Superior temporal gyrus (tissue), 1 donor: ENCODE results near the gene LMX1B.

Source experiments
- DNase-seq: peaks from one replicate; pipeline ENCODE4 v3.0.0-alpha.2; 2016; ENCODE audit errors: extremely low spot score

The LMX1B gene

DNA sequence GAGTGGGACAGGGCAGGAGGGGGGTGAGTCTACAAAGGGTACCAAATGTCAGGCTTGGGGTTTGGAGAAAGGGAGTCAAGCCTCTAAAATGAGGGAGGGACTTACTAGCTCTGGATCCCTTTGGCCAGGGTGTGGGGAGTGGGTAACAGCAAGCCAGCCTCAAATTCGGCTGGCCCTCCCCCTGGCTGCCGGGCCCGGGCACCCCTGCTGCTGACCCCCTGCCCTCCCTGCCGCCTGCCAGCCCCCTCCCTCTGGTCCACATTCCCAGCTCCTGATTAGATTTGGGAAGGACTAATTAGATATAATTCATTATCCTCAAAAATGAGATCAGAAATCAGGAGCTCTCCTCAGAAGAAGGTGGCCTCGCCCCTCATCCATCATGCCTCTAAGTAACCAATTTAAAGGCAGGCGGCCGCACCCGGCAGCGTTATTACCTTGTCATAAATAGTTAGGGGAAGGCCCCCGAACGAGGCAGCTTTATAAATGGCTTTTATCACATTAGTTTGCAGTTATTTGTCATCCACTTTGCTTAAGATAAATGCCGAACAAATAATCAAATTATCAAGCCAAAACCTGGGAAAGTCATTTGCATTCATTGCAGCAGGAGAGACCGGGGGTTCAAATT, 44.6 kb downstream of the LMX1B start:
- no peak for DNase-seq

DNA sequence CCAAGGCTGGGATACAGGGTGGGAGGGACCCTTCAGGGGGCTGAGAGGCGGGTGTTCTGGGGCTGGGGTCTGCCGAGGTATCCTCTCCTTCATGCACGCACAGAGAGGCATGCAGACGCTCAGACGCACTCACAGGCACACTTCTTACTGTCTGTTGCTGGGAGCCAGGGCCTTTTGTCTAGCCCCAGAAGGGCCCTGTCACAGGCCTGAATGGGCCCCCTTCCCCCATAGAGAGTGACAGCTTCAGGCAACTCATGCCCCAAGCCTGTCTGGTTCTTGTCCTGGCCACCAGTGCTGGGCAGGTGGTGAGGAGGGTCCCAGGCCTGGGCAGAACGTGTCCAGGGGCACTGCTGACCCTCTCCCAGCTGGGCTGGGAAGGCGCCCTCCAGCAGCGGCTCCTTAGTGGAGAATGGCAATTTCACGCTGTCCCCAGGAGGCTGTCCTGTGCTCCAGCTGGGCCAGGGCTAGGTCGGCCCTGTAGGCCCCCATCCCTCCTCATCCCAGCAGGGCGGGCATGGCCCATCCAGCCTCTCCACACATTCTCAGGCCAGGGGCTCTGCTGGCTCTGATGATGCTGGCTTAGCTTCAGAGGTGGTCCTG, 45.3 kb downstream of the LMX1B start:
- DNase-seq: no peak

DNA sequence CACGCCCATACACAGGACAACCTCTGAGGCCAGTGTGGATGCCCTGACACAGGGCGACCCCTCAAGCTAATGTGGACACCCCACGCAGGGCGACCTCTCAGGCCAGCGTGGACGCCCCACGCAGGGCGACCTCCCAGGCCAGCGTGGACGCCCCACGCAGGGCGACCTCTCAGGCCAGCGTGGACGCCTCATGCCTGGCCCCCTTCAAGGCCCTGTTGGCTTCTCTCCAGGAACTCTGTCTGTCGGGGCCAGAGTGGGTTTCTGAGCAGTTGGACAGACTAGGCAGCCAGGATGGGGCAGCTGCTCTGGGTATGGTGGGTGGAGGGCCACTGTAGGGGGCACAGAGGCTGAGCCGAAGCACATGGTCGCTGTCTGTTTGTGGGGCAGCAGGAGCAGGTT, 47.4 kb downstream of the LMX1B start:
- DNase-seq: no peak

DNA sequence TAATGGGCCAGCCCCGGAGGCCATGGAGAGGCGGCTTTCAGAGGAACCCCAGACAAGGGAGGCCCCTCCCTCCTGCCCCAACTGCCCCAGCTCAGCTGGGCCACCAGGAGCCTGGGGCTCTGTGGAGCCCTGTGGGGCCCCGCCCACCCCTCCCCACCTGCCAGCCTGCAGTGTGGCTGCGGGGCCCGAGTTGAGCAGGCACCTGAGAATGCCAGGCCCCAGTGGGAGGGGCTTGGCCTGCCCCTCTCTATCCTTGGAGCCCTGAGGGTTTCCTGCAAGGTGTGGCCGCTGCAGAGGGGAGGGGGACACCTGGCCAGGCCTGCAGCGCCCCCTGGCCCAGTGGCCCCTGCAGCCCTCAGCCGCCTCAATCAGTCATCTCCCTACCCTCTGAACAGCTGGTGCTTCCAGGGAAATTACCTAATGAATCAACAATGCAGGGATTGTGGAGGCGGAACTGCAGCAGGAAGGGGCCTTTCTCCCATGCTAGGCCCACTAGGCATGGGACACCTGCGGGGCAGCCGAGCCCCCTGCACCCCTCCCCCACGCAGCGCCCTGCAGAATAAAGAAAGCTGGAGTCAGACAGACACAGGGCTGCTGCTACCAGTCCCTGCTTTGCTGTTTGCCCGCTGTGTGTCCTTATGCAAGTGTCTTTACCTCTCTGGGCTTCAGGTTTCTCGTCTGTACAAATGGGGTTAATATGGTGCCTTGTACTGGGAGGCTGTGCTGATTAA, 48.0 kb downstream of the LMX1B start:
- DNase-seq: no peak

DNA sequence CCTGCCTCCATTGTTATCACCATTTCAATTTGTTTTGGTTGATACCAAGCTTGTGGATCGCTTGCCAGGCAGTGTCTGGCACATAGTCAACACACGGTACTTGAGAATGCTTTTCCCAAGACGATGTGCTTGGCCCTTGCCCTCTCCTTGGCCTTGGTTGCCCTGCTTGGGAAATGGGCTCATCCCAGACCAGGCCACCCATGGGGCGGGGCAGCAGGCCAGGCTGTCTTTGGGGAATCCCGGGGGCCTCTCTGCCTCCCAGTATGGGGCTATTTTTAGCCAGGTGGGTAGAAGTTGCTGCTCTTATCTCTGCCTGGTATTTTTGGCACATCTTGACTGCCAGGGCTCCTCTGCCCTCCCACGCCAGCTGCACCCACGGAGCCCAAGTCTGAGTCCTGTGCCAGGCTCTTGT, 49.9 kb downstream of the LMX1B start:
- DNase-seq: no peak

DNA sequence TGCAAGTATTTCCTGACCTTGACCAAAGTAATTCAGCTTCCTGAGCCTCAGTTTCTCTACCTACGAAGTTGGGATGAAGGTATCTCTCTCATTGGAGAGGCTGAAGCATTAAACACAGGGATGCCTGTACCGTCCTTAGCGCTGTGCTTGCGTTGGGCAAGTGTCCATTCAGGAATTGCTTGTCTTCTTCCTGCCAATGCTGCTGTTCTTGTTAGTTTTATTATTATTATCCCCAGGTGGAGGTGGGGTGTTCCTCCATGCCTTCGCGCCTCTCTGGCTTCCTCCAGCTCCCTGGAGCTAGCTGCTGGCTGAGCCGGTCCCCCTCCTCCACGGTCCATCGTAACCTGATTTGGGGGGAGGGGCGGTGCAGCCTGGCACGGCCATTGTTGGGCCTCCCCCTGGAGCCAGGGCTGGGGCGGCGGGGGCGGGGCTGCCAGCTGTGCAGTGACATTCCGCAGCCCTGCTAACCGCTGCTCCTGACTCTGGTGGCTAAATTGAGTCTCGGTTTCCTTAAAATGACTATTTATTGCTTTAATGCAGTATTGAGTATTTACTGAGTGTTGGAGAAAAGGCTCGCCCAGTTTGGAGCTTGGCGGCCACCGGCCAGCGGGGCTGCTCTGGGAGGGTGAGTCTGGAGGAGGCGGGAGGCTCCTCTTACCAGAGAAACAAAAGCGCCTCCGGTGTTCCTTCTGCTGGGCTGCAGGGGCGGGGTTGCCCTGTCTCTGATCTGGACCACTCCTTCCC, 51.3 kb downstream of the LMX1B start:
- no peak for DNase-seq

DNA sequence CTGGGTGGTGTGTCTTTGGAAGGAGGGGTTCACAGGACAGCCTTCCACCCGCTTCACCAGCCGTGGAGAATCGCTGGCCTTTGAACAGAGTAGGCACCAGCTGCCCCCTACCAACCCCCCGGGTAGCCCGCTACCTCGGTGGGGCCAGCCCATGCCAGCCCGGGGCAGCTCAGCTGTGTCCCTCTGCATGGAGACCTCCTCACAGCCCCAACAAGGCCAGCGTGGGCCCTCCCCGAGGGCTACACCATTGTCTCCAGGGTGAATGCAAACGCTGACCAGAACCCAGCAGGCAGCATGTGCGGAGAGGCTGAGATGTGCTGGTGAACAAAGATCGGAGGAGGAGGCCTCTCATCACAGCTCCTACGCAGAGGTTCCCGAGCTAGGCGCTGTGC, 51.9 kb downstream of the LMX1B start:
- no peak for DNase-seq

DNA sequence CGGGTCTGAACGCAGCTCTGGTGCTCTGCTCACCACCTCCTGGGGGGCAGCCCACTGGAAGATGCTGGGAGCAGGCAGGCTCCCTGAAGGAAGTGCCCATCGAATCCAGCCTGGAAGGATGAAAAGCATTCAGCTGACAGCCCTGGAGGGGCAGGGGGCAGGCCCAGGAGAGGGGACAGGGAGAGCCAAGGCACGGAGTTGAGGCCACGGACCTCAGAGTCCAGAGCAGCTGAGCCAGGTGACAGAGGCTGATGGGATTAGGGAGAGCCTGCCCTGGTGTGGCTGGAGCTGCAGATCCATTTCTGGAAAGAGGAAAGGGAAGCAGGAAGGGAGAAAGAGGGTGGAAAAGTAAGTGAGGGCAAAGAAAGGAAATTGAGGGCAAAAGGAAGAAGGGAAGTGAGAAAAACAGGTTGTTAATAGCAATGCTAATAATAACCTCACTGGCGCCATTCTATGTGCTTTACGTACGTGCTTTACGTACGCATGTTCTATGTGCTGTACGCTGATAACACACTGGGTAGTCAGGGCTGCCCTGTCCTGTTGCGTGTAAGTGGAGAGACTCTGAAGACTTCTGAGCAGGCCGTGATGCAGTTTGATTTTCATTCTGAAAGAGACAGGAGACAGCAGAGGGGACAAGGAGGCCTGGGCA, 52.6 kb downstream of the LMX1B start:
- no peak for DNase-seq

DNA sequence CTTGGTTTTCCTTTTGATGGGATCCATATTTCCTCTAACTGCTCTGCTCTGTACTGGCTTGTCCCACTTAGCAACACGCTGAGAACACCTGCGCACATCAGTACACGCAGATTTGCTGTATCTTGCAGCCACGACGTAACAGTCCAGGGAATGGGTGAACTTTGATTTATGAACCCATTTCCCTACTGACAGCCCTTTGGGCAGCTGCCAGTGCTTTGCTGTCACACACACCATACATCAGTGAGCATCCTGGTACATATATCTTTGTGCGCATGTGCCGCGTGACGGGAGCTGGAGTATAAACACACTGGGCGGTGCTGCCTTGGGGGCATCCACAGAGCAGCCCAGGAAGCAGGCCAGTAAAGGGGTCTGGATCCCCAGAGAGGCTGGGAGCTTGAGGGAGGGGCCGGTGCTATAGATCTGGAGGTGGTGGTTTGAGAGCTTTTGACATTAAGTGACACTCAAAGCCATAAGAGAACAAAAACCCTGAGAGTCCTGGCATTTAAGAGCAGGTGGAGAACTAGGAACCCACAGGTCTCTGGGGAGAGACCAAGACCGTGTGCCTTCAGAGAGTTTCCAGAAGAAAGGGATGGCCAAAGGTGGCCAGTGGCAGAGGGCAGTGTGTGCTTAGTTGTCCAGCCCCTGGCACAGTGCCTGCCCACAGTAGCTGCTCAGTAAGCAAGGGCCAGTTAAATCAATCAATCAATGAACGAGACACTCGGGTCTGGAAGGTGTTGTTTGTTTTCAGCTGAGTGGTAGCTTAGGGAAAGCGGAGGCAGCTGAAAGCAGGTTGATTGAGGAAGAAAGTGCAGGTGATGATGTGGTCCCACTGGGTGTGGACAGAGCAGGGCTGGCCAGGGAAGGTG, 53.7 kb downstream of the LMX1B start:
- DNase-seq: no peak

DNA sequence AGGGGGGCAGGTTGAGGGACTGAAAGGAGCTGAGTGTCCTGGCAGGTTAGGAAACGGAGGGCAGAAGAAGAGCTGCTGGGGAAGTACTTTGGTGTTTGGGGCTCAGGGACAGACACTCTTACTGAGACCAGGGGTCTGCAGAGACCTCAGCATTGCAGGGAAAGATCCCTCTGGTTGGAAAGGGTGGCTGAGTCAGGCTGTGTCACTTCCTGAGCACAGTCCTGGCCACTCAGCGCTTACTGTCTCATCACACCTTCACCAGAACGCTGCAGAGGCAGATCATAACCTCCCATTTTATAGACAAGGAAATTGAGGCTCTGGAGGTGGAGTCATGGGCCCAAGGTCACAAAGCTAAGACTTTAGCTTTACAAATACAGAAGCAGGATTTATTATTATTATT, 54.3 kb downstream of the LMX1B start:
- DNase-seq: no peak

DNA sequence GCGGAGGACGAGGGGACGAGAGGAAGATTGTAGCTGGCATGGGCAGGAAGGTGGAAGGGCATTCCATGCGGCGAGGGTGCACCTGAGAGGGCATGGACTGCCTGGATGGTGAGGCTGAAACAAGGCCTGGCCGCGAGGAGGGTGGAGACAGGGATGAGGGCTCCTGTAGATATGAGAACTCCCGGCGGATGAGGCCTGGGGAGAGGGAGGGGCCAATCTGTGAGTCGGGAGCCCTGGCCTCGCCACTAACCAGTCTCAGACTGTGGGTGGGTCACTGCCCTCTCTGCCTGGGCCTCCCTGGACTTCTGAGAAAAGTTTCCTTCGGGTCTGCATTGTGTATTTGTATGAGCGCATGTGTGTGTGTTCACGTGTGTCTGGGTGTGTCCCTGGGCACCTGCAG, 55.4 kb downstream of the LMX1B start:
- DNase-seq: no peak

DNA sequence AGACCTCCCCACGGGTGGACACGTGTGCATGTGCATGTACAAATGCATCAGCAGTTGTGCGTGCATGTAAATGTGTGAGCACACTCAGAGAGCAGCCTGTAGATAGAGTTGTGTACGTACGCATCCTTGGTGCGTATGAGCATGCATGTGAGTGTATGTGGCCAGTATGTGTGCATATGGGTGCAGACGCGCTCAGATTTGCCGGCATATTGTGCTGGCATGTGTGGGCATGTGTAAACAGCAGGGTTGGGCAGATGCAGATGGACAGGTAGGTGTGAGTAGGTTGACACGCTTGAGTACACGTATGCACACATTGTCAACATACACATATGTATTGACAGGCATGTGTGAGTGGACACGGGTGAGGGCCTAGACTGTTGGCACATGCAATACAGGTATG, 56.5 kb downstream of the LMX1B start:
- no peak for DNase-seq

DNA sequence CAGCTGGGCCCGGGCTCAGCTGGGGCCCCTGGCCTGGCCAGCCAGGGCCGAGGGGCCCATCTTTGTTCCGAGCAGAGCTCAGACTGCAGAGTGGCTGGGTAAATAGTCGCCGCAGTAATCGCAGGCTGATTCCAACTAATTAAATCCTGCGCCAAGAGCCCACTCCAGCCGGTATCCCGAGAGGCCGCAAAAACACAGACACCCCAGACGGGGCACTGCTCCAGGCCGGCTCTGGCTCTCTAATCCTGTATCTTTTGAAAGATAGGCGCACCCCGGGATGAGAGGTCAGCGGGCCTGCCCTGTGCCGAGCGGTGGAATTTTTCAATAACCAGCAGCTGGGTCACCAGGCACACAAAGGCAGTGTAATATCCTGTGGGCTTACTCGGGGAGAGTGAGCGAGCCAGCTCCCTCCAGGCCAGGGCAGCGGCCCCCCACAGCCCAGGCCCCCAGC, 57.7 kb downstream of the LMX1B start:
- no peak for DNase-seq

DNA sequence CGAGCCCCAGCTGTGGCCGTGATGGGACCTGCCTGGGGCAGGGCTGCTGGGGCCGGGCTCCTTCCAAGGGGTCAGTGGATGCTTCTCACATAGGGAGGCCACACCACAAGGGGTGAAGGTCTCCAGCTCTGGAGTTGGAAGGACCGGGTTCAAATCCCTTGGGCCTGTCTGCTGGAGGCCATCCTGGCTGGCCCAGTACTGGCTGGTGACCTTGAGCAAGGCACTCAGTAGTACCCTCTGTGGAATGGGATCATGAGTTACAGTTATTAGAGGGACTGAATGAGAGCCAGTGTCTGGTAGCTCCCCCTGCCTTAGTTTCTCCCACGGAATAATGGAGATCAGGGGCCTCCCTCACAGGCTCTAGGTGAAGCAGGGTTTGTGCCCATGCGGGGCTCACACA, 58.3 kb downstream of the LMX1B start:
- no peak for DNase-seq

DNA sequence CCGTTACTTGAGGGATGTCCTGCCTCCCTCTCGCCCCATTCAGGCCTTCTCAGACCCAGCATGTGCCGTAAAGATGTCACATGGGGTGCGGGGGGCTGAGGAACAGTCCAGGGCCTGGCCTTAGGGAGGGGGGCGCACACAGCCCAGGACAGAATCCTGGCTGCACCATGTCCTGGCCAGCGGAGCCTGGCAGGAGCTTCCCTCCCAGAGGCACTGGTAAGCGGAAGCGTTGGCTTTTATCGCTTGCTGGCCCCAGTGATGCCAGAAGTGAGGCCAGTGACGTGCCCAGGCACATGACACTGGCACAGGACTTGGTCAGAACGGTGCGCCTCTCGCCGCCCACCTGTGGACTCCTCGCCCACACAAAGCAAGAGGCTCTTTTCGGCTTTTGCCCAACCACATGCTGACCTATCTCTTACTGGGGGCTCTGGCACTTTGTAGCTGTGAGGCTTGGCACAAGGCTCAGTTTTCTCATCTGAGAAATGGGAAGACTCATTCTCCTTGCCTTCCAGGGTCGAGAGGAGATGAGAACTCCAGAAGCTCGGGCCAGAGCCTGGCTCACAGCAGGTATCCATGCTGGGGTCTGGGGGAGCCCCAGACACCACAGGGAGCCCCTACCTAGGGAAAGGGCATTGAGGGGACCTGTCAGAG, 59.0 kb downstream of the LMX1B start:
- DNase-seq: no peak

DNA sequence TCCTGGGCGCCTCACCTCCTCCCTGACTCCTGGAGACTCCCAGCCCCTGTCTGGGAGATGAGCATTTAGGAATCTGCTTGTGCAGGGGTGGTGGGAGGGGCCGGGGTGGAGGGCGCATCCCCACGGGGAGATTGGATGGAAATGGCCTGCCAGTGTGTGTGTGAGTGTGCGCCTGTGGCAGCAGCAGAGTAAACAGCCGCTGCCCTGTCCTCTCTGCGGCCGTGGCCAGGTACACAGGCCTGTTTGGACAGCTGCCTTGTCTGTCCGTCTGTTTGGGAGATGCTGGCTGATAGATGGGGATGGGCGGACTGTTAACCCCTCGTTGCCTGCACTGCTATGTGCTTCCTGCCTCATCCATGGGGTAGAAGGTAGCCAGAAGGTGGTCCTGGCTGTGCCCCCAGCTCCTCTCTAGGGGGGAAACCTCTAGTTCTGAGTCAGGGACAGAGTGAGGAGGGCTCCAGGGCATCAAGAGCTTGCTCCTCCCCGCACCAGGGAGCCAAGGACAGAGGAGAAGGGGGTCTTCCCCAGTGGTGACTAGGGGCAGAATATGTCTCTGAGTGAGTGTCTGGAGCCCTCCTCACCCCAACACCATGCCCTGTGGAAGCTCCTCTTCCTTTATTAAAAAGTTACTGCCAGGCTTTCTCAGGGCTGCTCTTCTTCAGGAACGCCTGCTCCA, 60.1 kb downstream of the LMX1B start:
- DNase-seq: no peak

DNA sequence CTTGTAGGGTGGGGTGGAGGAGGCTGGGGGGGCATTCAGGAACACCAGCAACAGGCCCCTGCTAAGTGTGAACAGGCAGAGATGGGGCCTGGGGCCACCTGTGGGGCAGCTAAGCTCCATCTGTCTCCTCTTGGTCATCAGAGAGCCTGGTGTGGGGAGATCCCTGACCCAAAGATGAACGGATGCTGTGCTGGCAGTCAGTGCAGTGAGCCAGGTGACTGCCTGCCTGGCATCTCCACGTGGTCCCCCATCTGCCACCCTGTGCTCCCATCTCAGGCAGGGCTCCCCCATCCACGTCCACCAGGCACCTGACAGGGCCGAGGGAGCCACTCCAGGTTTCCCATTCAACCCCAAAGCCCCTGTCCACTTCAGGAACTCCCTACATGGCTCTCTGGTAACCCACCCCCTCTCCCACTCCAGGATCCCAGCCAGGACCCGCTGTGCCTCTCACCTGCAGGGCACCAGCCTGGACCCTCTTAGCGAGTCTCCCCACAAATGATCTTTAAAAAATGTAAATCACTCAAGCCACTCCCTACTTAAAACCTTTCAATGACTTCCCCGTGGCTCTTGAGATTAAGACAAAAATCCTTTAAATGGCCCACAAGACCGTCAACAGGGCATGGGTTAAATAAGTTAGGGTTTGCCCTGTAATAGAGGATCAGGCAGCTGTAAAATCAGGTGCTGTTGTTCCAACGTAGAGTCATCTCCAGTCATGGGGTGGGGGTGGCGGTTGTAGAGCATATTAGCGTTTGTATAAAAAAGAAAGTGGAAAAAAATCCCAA, 60.8 kb downstream of the LMX1B start:
- no peak for DNase-seq

DNA sequence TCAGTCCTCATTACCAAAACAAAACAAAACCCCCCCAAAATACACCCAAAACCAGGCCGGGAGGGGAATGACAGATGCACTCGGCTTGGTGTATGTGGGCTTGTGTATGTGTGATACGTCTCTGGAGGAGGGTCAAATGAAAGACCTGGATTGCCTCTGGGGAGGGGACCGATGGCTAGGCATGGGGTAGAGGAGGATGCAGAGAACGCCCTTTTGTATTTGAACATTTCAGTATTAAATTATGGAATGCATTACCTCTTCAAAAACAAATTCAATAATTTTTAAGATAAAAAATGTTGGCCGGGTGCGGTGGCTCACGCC, 61.4 kb downstream of the LMX1B start:
- no peak for DNase-seq

DNA sequence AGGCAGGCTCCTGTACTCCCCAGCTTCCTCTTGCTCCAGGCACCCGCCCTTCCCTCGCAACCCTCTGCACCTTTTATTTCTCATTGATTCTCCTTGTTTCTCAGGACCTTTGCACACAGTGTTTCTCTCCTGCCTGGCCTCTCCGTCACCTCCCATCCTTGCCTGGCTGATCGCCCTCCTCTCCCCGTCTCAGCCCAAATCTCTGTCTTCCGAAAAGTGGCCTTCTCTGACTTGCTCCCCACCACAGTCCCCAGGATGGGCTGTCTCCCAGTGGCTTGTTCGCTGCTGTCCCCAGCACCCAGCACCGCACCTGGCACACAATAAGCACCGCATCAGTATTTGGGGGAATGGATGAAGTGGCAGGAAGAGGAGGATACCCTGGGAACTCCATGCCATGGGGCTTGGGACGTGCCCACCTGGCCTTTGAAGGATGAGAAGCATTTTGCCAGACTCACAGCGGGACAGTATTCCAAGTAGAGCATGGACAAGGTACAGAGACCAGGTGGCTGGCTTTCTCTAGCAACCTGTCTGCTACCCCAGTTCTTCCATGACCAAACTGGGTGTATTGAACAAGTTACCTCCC, 62.5 kb downstream of the LMX1B start:
- DNase-seq: no peak
